ENCODE measurements around the gene SMARCB1.

The SMARCB1 gene

DNA sequence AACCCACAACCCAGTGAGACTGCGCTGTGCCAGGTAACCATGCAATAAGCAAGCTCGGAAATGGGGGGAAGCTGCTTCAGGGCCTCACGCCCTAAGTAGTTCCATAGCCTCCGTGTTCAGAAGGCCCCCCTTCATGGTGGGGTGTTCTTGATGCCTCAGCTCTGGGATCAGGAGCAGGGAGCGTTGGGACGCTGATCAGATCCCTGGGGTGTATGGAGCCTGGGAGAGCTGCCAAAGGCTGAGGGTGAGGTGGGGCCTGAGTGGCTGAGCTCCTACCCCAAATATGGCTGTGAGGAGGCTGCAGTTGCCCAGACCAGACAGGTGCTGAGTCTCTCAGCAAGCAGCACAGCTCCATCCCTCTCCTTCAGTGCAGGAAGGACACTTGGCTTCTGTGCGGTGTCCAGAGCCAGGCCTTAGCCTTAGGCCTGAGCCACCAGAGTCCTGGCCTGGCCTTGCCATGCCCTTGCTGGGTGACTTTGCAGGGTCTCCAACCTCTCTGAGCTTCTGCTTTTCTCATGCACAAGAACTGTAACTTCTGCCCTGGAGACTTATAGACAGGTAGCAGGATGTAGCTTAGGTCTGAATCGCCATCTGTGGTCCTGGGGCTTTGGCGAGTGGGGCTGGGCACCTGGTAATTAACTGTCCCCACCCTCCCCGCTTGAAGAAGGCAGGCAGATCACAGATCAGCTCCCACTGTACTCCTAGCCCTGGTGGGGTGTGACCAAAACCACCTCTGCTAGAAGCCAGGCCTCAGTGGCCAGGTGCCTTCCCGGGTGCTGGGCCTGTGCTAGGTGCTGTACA lies 8.8 kb upstream of the SMARCB1 start:
- H3K4me3 ChIP-seq (ENCODE audit: low read depth, low read length): no peak overlapping the region
- no peak for DNase-seq (ENCODE audit: low read depth)

DNA sequence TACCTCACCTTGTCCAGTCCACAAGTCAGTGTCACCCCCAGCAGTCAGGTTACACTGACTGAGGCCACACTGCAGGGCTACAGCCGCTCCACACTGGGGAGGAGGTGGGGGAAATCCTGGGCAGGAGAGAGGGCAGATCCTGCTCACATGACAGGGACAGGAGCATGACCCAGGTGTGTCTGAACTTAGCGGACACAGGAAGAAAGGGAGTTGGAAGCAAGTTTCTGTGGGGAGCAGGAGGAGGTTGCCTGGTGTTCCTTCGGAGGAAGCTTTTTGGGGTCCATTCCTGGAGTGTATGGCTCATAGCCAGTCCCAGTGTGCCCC lies 8.2 kb upstream of the SMARCB1 start:
- no peak overlapping the region for H3K4me3 ChIP-seq (ENCODE audit: low read depth, low read length)
- DNase-seq (ENCODE audit: low read depth): no peak

DNA sequence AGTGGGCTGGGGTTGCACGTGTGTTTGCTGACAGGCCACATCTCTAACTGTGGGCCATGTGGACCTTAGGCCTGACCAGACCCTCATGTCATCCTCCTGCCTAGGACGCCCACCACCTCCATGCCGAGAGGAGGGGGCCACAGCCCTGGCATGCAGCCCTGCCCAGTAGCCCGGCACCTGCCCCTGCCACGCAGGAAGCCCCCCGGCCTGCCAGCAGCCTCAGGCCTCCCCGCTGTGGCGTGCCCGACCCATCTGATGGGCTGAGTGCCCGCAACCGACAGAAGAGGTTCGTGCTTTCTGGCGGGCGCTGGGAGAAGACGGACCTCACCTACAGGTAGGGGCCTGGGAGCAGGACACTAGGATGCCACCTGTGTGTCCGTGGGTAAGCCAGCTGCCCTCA lies 7.7 kb upstream of the SMARCB1 start:
- no peak for DNase-seq (ENCODE audit: low read depth)

DNA sequence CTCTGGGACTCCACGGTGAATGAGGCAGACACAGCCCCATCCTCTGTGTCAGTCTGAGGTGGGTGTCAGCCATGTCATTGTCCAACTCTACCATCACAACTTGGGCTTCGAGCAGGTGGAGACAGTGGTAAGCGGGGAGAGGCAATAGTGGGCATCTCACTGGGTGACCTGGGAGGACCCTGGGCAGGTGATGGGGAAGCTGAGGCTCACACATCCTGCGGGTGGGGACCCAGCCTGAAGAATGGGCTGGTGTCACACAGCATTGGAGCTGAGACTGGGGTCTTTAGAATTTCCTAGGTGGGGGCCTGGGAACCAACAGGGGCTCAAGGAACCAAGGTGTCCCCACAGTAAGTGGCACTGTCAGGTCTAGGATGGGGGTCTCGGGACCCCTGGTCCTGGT lies 7.0 kb upstream of the SMARCB1 start:
- H3K4me3 ChIP-seq (ENCODE audit: low read depth, low read length): no peak overlapping the region
- no peak for DNase-seq (ENCODE audit: low read depth)

More for the DNA sequence above, 7.7 kb upstream of the SMARCB1 start:
- no peak overlapping the region for H3K4me3 ChIP-seq (ENCODE audit: low read depth, low read length)

DNA sequence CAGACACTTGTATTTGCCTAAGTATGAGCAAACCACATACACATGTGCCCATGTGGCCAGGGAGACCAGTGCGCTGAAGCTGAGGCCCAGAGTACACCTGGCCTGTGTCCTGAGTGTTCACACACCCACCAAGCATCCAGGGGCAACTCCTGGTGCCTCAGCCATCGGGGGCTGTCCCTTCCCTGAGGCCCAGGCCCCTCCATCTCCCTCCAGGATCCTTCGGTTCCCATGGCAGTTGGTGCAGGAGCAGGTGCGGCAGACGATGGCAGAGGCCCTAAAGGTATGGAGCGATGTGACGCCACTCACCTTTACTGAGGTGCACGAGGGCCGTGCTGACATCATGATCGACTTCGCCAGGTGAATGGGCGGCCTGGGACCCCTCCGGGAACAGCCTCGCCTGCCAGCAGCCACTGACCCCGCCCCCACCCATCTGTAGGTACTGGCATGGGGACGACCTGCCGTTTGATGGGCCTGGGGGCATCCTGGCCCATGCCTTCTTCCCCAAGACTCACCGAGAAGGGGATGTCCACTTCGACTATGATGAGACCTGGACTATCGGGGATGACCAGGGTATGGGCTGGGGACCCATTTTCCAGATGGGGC lies 6.5 kb upstream of the SMARCB1 start:
- DNase-seq (ENCODE audit: low read depth): no peak
- H3K4me3 ChIP-seq (ENCODE audit: low read depth, low read length): no peak overlapping the region

DNA sequence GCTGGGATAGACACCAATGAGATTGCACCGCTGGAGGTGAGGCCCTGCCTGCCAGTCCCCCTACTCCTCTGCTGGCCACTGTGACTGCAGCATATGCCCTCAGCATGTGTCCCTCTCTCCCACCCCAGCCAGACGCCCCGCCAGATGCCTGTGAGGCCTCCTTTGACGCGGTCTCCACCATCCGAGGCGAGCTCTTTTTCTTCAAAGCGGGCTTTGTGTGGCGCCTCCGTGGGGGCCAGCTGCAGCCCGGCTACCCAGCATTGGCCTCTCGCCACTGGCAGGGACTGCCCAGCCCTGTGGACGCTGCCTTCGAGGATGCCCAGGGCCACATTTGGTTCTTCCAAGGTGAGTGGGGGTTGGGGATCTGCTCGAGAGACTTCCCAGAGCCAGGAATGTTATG lies 5.7 kb upstream of the SMARCB1 start:
- no peak overlapping the region for H3K4me3 ChIP-seq (ENCODE audit: low read depth, low read length)
- no peak for DNase-seq (ENCODE audit: low read depth)

DNA sequence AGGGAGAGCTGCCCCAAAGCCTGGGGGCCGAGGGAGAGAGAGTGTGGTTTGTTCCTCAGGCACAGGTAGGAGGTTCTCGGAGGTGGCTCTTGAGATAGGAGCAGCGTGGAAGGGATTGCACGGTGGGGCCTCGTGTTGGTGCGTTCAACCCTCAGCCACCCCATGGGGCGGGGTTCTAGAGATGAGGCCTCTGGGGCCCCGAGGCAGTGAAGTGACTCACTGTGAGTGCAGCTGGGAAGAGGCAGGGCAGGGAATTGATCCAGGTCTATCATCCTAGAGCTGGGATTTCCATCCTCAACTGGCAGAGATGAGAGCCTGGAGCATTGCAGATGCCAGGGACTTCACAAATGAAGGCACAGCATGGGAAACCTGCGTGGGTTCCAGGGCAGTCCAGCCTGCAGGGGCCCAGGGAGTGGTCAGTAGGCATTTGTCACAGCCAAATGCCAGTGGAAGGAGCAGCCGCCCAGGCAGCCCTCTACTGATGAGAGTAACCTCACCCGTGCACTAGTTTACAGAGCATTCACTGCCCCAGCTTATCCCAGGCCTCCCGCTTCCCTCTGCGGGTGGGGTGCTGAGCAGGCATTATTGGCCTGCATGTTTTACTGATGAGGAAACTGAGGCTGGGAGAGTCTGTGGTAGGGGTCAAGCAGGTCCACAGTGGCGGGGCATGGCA lies 5.1 kb upstream of the SMARCB1 start:
- no peak for DNase-seq (ENCODE audit: low read depth)
- no peak overlapping the region for H3K4me3 ChIP-seq (ENCODE audit: low read depth, low read length)

DNA sequence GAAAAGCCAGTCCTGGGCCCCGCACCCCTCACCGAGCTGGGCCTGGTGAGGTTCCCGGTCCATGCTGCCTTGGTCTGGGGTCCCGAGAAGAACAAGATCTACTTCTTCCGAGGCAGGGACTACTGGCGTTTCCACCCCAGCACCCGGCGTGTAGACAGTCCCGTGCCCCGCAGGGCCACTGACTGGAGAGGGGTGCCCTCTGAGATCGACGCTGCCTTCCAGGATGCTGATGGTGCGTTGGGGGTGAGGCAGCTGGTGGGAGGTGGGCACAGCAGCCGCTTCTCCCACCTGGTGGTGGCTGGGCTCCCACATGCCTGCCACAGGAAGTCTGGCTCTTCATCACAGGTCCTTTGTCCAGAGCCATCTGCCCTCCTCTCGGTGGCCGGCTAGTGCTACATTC lies 4.5 kb upstream of the SMARCB1 start:
- no peak overlapping the region for H3K4me3 ChIP-seq (ENCODE audit: low read depth, low read length)
- DNase-seq (ENCODE audit: low read depth): no peak

DNA sequence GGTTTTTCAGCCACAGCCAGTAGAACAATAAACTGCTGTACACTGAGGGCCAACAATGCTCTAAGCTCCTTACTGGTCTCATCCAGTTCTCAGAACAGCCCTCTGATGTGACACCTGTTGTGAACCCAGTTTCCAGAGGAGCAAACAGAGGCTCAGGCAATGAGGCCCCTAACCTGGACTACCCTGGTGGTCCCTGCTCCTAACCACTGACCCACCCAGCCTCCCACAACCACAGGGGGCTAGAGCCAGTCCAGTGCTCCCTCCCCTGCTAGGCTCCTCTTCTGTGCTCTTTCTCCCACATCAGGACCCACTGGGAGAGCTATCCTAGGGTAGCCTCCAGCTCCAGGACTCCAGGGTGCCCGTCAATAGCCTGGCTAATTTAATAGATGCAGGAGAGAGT lies 4.1 kb upstream of the SMARCB1 start:
- DNase-seq (ENCODE audit: low read depth): no peak

DNA sequence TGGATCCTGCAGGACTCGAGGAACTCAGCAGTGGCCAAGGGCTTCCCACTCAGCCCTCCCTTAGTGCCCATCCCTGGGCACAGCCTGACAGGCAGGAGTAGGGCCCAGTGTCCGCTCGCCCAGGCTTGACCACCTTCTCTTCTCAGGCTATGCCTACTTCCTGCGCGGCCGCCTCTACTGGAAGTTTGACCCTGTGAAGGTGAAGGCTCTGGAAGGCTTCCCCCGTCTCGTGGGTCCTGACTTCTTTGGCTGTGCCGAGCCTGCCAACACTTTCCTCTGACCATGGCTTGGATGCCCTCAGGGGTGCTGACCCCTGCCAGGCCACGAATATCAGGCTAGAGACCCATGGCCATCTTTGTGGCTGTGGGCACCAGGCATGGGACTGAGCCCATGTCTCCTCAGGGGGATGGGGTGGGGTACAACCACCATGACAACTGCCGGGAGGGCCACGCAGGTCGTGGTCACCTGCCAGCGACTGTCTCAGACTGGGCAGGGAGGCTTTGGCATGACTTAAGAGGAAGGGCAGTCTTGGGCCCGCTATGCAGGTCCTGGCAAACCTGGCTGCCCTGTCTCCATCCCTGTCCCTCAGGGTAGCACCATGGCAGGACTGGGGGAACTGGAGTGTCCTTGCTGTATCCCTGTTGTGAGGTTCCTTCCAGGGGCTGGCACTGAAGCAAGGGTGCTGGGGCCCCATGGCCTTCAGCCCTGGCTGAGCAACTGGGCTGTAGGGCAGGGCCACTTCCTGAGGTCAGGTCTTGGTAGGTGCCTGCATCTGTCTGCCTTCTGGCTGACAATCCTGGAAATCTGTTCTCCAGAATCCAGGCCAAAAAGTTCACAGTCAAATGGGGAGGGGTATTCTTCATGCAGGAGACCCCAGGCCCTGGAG lies 3.3 kb upstream of the SMARCB1 start:
- no peak overlapping the region for H3K4me3 ChIP-seq (ENCODE audit: low read depth, low read length)
- DNase-seq (ENCODE audit: low read depth): no peak

More for the DNA sequence above, 4.1 kb upstream of the SMARCB1 start:
- no peak overlapping the region for H3K4me3 ChIP-seq (ENCODE audit: low read depth, low read length)

DNA sequence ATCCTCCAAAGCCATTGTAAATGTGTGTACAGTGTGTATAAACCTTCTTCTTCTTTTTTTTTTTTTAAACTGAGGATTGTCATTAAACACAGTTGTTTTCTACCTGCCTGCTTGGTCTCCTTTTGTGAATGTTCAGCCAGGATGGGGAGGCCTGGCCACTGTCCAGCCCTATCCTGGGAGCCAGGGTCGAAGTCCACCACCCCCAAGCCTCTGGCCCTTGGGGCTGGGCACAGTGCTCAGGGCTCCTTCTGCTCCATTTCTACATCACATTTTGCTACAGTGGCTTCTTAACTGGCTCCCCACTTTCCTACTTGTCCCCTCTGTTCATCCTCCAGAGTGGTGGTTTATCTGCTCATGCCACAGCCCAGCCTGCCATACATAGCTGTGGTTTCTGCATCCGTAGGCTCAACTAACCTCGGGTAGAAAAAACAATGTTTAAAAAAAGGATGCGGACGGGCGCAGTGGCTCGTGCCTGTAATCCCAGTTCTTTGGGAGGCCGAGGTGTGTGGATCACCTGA lies 2.5 kb upstream of the SMARCB1 start:
- no peak for DNase-seq (ENCODE audit: low read depth)
- no peak overlapping the region for H3K4me3 ChIP-seq (ENCODE audit: low read depth, low read length)

DNA sequence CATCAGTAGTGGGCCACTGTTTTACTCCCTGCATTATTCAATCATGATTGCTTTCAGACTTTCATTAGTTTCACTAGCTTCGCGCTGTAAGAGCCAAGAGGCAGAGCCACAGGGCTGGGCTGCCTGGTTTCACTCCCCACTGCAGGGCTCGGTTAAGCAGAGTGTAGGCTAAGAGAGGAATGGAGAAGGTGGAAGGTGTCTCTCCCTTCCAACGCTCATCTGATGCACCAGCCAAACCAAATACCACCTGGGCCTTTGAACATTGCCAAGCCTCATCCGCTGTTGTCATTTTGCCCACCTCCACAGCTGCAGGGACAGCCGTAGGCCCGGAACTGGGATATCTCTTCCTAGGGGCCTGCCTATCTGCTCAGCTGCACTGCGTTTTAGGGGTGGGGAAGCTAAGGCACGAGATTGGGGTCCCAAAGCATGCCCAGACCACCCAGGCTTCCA lies 480 bp upstream of the SMARCB1 start:
- DNase-seq (ENCODE audit: low read depth): no peak

DNA sequence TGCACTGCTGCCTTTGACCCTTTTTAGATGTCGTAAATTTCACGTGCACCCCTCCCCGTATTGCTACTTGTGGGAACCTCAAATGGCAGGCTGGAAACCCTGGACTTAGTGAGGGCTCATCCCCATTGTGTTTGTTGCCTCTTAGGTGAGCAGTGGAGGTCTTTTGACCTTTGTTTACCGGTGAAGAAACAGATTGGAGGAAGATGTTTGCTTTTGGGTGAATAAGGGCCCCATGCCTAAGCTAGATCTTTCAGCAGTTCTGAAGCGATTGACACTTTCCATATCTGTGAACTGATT lies 782 bp downstream of the SMARCB1 start:
- peak overlapping the region; percentile 87 for H3K4me3 ChIP-seq (ENCODE audit: low read depth, low read length)
- DNase-seq (ENCODE audit: low read depth): no peak

More for the DNA sequence above, 480 bp upstream of the SMARCB1 start:
- peak overlapping the region; percentile 87 for H3K4me3 ChIP-seq (ENCODE audit: low read depth, low read length)

DNA sequence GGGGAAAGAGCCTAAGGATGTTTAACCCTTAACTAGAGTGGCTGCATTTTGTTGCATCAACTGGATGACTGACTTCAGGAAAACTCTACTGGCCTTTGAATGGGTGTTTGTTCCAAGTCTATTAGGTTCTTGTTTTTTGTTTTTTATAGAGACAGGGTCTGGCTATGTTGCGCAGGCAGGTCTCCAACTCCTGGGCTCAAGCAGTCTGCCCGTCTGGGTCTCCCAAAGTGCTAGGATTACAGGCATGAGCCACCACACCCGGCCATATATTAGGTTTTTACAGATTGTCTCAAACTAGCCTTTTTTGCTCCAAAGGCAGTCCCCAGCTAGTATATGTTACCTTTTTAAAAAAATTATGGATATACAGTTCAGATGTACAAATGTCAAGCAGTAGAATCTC lies 1.1 kb downstream of the SMARCB1 start:
- peak overlapping the region; percentile 87 for H3K4me3 ChIP-seq (ENCODE audit: low read depth, low read length)
- DNase-seq (ENCODE audit: low read depth): no peak

DNA sequence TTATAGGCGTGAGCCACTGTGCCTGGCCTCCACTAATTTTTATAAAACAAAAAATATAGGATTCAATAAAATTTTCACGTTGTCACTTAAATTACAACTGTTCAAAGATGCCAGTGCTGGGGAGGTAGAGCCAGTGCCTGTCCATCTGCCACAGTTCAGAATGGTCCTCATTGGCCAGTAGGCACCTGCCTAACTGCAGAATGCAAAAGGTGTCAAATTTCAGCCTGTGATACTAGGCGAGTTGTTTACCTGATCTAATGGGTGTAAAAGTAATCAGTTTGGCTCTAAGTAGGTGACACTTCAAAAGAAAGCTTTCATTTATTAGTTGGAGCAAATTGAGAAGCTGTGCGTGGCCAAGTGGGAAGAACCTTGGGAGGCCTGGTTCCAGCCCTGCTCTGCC lies 2.4 kb downstream of the SMARCB1 start:
- DNase-seq (ENCODE audit: low read depth): no peak
- no peak overlapping the region for H3K4me3 ChIP-seq (ENCODE audit: low read depth, low read length)

DNA sequence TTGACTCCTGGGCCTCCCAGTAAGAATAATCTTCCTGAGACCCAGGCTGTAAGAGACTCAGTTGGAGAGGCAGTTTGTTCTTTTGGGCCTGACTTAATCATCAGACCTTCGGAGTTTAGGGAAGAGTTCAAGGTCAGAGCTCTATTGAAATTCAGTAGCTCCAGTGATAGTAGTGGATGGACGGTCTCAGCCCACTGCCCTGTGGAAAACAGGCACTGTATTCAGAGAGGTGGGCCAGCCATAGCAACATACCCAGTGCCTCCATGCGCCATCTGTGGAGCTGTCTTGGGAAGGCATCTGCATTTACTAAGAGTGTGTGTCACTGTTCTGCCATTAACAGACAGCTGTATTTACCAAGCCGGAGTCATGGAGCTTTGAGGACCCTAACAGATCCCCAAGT lies 2.9 kb downstream of the SMARCB1 start:
- no peak overlapping the region for H3K4me3 ChIP-seq (ENCODE audit: low read depth, low read length)
- no peak for DNase-seq (ENCODE audit: low read depth)

DNA sequence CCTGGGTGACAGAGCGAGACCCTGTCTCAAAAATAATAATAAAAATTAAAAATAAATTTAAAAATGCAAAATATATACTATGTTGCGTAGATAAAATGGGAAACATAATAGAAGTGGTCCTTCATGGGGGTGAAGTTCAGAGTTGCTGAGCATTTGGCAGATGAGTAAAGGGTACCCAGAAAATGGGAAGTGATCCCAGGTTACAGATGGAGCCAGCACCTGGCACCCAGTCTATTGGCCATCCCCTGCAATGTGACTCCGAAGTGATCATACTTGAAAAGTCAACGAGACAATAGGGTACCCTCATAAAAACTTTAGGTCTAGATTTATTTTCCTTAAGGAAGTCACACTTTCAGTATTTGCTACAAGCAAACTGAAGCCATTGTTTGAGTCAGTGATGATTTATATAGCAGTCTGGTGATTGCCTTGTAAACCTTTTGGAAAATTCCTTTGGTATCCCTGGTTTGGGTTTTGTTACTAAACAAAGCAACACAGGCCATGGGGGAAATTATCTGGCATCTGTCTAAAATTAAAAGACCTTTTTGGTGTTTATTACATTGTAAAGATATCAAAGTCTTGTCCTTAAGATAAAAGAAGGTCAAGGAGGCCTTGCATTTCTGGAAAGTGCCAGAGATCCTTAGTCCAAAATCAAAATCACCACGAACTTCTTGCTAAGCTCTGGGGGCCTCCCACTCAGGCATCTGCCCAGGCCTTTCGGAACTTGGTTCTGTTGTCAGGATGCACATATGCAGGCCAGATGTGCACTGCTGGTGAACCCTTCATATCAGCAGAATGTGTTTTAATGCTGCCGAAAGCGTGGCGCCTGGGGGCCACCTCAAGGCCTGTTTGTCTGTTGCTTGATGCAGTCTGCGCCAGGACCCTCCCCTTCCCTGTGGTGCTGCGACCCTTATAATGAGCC lies 4.3 kb downstream of the SMARCB1 start:
- H3K4me3 ChIP-seq (ENCODE audit: low read depth, low read length): no peak overlapping the region
- no peak for DNase-seq (ENCODE audit: low read depth)

DNA sequence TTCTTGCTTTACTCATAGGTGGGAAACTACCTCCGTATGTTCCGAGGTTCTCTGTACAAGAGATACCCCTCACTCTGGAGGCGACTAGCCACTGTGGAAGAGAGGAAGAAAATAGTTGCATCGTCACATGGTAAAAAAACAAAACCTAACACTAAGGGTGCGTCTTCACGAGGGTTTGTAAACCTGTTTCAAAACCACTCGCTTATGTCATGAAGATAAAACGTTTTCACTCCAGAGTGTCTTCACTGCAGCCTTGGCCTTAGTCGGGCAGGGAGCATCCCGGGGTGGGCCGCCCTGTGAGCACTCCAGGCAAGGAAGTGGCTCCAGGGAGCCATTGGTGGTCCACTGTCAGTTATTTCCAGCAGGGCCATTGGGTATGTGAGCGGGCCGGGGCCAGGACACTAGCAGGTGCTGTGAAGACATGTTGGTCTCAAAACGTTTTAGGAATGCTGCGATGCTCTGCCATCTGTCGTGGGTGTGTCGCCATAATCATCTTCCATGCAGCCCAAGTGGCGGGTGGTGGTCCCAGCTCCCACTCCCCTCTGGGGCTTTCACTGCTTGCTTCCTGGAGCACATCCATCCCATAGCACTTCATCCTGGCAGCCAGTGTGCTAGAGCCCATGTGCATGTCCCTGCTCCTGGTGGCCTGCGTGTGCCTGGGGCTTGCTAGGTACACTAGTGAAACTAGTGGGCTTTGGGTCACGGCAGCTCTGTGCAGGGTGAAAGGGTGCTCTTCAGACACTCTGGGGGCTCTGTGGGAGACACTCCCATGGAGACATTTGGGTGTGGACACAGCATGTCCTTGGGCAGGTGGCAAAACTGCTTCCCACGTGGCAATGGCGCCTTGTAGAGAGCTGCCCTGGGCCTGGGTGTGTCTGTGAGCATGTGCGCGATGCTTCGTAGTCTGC lies 5.2 kb downstream of the SMARCB1 start:
- no peak overlapping the region for H3K4me3 ChIP-seq (ENCODE audit: low read depth, low read length)
- no peak for DNase-seq (ENCODE audit: low read depth)
